IPS-20b (cell line): ENCODE data around the gene TMEM97.
"Not testable (repeated sequence)": the region's sequence is repeated elsewhere in the genome, so short reads cannot be mapped to it uniquely, and the experiment has no call there.

ENCODE experiments used
- H3K27ac ChIP-seq: one replicate; pipeline ENCODE4 v1.5.1; 2013; ENCODE audit warnings: low read length
- H3K27me3 ChIP-seq: 2 replicates; pipeline ENCODE4 v1.6.1; 2013; ENCODE audit warnings: mild to moderate bottlenecking, low read length, inconsistent platforms; ENCODE audit not compliant: insufficient read depth
- H3K36me3 ChIP-seq: 2 replicates; pipeline ENCODE4 v1.6.1; 2013; ENCODE audit warnings: low read depth, mild to moderate bottlenecking, inconsistent platforms, low read length, moderate library complexity; ENCODE audit not compliant: insufficient read depth
- H3K4me1 ChIP-seq: 2 replicates; pipeline ENCODE4 v1.6.1; 2013; ENCODE audit warnings: mild to moderate bottlenecking, control low read depth, inconsistent platforms, low read length, moderate library complexity; ENCODE audit not compliant: insufficient read depth
- H3K4me3 ChIP-seq: 2 replicates; pipeline ENCODE4 v1.5.1; 2013; ENCODE audit warnings: mild to moderate bottlenecking, low read length, inconsistent platforms
- H3K9ac ChIP-seq: 2 replicates; pipeline ENCODE4 v1.6.1; 2013; ENCODE audit warnings: low read depth, mild to moderate bottlenecking, inconsistent platforms, low read length, moderate library complexity
- H3K9me3 ChIP-seq: 2 replicates; pipeline ENCODE4 v1.6.1; 2013; ENCODE audit warnings: mild to moderate bottlenecking, low read depth, low read length, inconsistent platforms; ENCODE audit not compliant: insufficient read depth

TMEM97 gene

DNA sequence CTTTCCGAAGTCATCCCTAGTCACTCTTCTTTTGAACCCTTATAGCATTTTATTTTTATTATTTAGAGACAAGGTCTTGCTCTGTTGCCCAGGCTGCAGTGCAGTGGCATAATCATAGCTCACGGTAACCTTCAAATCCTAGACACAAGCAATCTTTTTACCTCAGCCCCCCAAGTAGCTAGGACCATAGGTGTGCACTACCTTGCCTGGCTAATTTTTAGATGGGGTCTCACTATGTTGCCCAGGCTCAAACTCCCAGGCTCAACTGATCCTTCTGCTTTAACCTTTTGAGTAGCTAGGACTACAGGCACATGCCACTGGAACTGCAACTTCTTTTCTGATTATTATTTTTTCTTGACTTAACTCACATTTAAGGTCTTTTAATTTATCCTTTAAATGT, 33.0 kb upstream of the TMEM97 start:
- H3K4me1 ChIP-seq = peaks cover 3% of the 10 kb centered on the region; the same call in 1 of the 2 replicates
- no peak overlapping the region for H3K4me3 ChIP-seq
- H3K9ac ChIP-seq = no peak overlapping the region
- no peaks in the 10 kb centered on the region for H3K9me3 ChIP-seq
- H3K36me3 ChIP-seq = no peaks in the 10 kb centered on the region
- no peak overlapping the region for H3K27ac ChIP-seq
- no peaks in the 10 kb centered on the region for H3K27me3 ChIP-seq

DNA sequence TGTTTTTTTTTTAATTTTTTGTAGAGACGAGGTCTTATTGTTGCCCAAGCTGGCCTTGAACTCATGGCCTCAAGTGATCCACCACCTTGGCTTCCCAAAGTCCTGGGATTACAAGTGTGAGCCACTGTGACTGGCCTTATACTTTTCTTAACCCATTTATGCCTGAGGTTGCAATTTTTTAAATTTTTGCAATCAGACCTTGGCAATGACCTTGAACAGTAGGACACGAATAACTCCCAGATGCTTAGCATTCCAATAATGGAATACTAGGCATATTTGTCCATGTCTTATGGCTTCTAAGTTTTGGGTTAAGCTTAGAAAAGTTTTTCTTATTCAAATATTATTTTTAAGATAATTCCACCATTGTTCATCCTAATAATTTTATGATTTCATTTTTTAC, 28.3 kb upstream of the TMEM97 start:
- Histone ChIP-seq H3K4me3 (no peak overlapping the region), H3K9me3 (no peaks in the 10 kb centered on the region), H3K9ac (no peak overlapping the region), H3K27me3 (no peaks in the 10 kb centered on the region), H3K27ac (no peak overlapping the region), H3K4me1 (no peaks in the 10 kb centered on the region), H3K36me3 (no peaks in the 10 kb centered on the region)

DNA sequence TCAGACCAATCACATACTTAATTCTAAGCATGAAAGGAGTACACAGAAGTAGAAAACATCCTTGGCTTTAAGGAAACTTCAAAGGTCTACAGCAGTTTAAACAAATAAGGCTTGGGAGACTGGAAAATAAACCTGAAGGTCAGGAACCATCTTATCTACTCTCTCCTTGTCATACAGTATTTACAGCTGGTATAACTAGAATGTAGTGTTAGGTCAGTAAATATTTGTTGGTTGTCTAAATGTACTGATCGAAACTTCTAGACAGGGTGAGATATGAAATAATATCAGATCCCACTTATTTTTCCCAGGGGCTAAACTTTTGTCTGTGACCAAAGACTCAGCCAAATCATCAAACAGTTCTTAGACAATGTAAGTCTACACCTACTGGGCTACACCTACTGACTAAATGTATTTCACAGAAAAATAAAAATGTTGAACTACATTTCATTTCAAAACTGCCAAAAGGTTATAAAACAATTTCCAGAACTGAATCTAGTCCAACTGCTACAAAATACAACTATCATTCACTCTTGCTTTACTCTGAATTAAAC, 27.1 kb upstream of the TMEM97 start:
- no peaks in the 10 kb centered on the region for H3K36me3 ChIP-seq
- H3K9me3 ChIP-seq = no peaks in the 10 kb centered on the region
- no peak overlapping the region for H3K27ac ChIP-seq
- H3K27me3 ChIP-seq = no peaks in the 10 kb centered on the region
- H3K4me1 ChIP-seq = no peaks in the 10 kb centered on the region
- no peak overlapping the region for H3K9ac ChIP-seq
- H3K4me3 ChIP-seq = no peak overlapping the region

DNA sequence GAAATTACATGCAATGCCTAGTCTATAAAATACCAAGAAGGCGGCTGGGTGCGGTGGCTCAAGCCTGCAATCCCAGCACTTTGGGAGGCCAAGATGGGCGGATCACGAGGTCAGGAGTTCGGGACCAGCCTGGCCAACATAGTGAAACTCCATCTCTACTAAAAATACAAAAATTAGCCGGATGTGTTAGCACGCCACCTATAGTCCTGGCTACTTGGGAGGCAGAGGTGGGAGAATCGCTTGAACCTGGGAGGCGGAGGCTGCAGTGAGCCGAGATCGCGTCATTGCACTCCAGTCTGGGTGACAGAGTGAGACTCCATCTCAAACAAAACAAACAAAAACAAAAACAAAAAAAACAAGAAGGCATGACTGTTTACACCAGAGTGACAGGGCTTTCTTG, 26.1 kb upstream of the TMEM97 start:
- H3K27ac ChIP-seq, H3K27me3 ChIP-seq, H3K36me3 ChIP-seq, H3K9me3 ChIP-seq, H3K9ac ChIP-seq, H3K4me1 ChIP-seq, H3K4me3 ChIP-seq: not testable (repeated sequence)

DNA sequence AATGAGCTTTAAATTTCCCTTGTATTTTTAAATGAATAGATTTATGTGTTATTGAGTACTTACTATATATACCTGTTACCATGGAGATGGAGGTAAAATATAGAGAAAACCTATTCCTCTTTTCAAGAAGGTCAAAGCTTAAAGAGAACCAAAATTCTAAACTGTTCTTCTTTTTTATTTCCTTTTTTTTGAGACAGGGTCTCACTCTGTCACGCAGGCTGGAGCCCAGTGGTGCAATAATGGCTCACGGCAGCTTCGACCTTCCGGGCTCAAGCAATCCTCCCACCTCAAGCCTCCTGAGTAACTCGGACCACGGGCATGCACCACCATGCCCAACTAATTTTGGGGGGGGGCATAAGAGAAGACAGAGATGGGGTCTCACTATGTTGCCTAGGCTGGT, 25.0 kb upstream of the TMEM97 start:
- Histone ChIP-seq H3K27ac (no peak overlapping the region), H3K9ac (no peak overlapping the region), H3K36me3 (no peaks in the 10 kb centered on the region)

DNA sequence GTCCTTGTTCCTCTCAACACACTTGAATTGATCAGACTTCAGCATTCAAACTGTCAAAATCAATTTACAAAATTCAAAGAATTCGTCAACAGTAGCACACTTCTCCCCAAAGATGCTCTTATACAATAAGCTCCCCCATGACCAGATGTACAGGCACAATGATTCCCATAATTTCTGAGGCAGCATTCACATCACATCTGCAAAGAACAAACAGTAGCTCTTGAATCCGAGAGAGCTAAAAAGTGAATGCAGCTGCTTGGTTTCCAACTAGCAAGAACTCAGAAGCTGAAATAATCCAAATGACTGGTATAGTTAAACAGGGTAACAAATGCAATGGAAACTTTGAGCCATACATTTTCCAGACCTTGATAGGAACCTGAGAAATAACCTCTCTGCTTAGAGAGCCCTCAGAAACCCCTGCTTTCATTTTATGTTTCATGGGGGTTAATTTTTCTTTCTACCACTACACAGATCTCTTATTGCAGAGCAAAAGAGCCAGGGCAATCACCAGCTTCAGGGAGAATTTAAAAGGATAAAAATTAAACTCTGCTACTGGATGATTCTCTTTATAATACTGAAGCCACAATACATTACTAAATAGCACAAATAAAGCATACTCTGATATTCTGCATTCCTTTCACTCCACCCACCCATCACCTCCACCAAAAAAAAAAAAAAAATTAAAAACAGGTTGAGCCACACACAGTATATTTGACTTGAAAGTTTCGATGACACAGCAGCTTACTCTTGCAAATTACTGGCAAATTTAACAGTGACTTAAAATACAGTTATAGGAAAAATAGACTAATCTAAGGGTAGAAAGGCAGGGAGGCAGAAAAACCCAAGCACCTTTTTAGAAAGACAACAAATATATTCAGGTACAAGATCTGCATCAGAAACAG, 23.1 kb upstream of the TMEM97 start:
- no peak overlapping the region for H3K9ac ChIP-seq
- H3K9me3 ChIP-seq = no peaks in the 10 kb centered on the region
- no peaks in the 10 kb centered on the region for H3K36me3 ChIP-seq
- H3K27me3 ChIP-seq = no peaks in the 10 kb centered on the region
- no peak overlapping the region for H3K4me3 ChIP-seq
- no peaks in the 10 kb centered on the region for H3K4me1 ChIP-seq
- no peak overlapping the region for H3K27ac ChIP-seq

More for the DNA sequence above, 25.0 kb upstream of the TMEM97 start:
- Histone ChIP-seq H3K27me3 (no peaks in the 10 kb centered on the region), H3K4me1 (no peaks in the 10 kb centered on the region), H3K4me3 (no peak overlapping the region), H3K9me3 (no peaks in the 10 kb centered on the region)

DNA sequence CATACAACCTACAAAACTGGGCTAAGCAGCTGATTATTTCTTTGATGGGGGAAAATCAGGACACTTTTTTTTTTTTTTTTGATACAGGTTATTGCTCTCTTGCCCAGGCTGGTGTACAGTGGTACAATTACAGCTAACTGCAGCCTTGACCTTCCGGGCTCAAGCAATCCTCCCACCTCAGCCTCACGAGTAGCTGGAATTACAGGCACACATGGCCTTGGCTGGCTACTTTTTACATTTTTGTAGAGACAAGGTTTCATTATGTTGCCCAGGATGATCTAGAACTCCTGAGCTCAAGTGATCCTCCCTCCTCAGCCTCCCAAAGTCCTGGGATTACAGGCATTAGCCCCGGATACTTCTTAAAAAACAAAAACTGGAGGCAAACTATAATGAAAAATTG, 20.6 kb upstream of the TMEM97 start:
- Histone ChIP-seq H3K9me3 (no peaks in the 10 kb centered on the region), H3K36me3 (no peaks in the 10 kb centered on the region), H3K4me3 (no peak overlapping the region), H3K27ac (no peak overlapping the region), H3K27me3 (no peaks in the 10 kb centered on the region), H3K9ac (no peak overlapping the region), H3K4me1 (no peaks in the 10 kb centered on the region)

DNA sequence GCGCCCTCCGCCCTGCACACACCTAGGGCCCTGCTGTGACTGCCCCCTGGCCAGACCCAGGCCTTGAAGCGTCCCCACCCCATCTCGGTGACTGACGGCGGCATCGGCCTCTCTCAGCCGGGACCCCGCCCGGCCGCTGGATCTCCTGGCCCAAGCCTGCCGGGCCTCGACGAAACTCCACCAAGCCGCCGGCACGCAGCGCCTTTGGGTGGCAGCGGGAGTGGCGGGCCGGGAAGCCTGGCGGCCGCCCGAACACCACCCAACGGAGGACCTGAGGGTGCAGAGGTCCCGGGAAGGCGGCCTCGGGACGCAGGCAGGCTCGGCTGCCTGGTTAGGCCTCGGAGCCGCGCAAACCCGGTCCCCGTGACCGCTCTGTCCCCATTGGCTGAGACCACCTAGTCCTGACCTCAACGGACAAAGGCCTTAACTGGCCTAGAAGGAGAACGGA, 12.0 kb upstream of the TMEM97 start:
- no peaks in the 10 kb centered on the region for H3K9me3 ChIP-seq
- H3K27me3 ChIP-seq = no peaks in the 10 kb centered on the region
- no peak overlapping the region for H3K9ac ChIP-seq
- H3K27ac ChIP-seq = no peak overlapping the region
- H3K36me3 ChIP-seq = no peaks in the 10 kb centered on the region
- no peaks in the 10 kb centered on the region for H3K4me1 ChIP-seq
- no peak overlapping the region for H3K4me3 ChIP-seq

DNA sequence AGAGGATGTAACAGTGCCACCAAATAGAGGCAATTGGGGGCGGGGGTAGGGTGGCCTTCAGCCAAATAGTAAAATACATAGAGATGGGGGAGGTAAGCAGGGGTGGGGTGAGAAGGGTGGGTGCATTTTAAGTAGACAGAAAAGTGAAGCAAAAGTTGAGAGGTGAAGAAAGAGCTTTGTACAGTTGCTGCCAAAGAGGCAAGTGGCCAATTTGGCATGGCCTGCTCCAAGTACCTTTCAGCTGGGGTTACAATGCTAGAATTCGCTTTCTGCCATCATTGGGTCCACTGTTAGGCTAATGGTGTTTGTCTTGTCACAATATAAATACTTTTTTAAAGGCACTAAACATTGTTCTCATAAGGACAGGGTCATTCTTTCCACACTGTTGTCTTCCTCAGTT, 5.2 kb upstream of the TMEM97 start:
- H3K9ac ChIP-seq = no peak overlapping the region
- H3K4me3 ChIP-seq = no peak overlapping the region
- no peak overlapping the region for H3K27ac ChIP-seq
- peaks cover 7% of the 10 kb centered on the region; the same call in 1 of the 2 replicates for H3K4me1 ChIP-seq
- H3K36me3 ChIP-seq = no peaks in the 10 kb centered on the region
- no peaks in the 10 kb centered on the region; the same call in 1 of the 2 replicates for H3K27me3 ChIP-seq
- H3K9me3 ChIP-seq = no peaks in the 10 kb centered on the region

DNA sequence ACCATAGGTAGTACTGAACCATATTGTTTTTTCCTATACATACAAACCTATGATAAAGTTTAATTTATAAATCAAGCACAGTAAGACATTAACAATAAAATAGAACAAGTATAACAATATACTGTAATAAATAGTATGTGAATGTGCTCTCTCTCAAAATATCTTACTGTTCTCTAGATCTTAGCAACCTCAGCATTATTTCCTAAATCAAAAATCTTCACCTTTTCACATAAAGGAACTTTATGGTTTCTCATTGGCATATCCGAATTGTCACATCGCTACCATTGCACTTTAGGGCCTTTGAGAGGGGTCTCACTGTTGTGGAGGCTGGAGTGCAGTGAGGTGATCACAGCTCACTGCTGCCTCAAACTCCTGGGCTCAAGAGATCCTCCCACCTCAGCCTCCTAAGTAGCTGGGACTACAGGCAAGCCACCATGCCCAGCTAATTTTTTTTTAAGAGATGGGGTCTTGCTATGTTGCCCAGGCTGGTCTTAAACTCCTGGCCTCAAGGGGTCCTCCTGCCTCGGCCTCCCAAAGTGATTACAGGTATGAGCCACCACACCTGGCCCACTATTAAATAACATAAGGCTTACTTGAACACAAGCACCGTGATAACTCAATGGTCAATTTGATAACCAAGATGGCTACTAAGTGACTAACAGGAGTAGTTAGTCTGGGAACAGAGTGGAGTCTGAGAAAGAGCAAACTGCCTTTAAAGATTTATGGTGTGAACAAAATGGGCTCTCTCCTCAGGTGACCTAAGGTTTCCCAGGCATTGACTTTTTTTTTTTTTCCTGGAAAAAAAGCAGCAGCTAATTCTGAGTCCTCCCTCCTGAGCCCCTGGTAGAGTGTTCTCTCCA, 2.9 kb upstream of the TMEM97 start:
- Histone ChIP-seq H3K27ac (no peak overlapping the region), H3K36me3 (peaks cover 9% of the 10 kb centered on the region; the same call in 1 of the 2 replicates), H3K9me3 (no peaks in the 10 kb centered on the region), H3K27me3 (no peaks in the 10 kb centered on the region; the same call in 1 of the 2 replicates), H3K9ac (no peak overlapping the region), H3K4me3 (no peak overlapping the region), H3K4me1 (peaks cover 17% of the 10 kb centered on the region)

DNA sequence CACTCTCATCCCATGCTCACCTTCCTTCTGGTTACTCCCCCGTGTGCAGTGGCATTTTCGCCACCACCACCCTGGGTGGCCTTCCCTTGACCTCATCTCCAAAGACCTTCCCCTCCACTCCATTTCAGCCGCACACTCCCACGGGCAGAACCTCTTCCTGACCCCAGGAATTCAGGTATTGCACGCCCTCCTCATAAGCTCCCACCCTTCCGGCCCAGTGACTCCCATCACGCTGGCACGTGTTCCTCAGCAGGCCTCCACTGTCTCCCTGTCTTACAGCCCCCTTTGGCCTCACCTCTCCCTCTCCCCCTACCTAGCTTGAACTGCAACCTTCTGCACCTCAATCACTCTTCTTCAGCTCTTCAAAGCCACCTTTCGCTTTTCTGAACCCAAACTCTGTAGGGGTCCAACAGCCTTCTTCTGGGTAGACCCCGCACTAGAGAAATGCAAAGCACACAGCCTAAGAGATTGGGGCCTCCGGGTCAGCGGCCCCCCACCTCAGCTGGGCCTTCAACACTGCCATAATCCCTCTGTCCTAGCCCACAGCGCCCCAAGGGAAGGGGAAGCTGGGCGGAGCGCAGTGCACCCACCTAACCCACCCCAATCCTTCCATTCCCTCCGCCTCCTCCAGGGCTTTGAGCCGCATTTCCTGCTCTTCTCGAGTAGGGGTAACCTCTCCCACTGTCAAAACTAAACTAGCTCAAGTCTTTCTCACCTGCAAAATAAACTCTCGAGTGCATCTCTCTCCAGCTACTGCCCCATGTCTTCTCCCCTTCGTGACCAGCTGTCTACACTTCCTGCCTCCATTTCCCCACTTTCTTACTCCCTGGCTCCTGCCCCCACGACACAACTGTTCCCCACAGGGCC, 1.7 kb upstream of the TMEM97 start:
- peak overlapping the region; percentile 95 for H3K4me3 ChIP-seq
- peaks cover 9% of the 10 kb centered on the region; the same call in 1 of the 2 replicates for H3K36me3 ChIP-seq
- no peak overlapping the region for H3K27ac ChIP-seq
- peak overlapping the region; percentile 90; the same call in 1 of the 2 replicates for H3K9ac ChIP-seq
- H3K9me3 ChIP-seq = no peaks in the 10 kb centered on the region
- H3K4me1 ChIP-seq = peaks cover 19% of the 10 kb centered on the region
- H3K27me3 ChIP-seq = no peaks in the 10 kb centered on the region; the same call in 1 of the 2 replicates
